ENCODE measurements around the gene EMCN.

DNA sequence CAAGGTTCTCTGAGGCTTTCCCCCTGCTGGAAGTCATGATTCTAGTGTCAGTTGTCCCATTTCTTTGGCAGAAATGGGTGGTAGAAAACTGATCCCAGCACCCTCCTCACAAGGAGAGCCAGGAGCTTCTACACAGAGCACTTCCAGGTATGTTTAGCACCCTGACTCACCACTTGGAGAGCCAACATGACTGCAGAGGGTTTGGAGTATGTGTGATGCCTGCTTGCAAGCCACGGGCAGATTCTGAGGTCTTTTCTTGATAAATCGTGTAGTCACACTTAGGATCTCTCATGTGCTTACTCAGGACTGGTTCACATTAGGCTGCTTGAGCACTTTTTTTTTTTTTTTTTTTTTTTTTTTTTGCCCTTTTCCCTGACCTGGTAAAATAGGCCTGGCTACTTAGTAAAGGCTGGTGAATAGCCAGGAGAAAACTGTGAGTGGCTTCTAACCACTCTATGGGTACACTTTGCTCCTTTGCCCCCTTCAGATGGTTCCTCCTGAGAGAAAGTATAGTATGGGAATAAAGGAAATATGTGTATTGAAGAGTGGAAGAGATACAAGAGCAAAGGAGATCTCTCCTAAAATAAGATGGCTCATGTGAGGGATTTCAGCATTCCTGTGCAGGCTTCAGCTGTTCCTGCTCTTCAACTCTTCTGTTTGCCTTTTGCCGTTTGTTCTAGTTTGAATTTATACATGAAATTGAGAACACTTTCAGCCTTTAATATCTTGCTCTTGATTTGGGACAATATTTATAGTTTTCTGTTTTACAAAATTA, 103.6 kb downstream of the EMCN start:
- no peak for TF ChIP-seq CTCF (IDR thresholded peaks at IDR 0.05)
- TF ChIP-seq POLR2A (IDR thresholded peaks at IDR 0.05): no peak

Measured in uterus (tissue), 2 donors.